Kidney capillary endothelial cell (primary cell): ENCODE measurements around the gene NDUFB5.

ENCODE experiments used
- DNase-seq: peaks from one replicate; pipeline ENCODE4 v3.0.0-alpha.2; 2018; ENCODE audit warnings: low spot score

Gene NDUFB5

DNA sequence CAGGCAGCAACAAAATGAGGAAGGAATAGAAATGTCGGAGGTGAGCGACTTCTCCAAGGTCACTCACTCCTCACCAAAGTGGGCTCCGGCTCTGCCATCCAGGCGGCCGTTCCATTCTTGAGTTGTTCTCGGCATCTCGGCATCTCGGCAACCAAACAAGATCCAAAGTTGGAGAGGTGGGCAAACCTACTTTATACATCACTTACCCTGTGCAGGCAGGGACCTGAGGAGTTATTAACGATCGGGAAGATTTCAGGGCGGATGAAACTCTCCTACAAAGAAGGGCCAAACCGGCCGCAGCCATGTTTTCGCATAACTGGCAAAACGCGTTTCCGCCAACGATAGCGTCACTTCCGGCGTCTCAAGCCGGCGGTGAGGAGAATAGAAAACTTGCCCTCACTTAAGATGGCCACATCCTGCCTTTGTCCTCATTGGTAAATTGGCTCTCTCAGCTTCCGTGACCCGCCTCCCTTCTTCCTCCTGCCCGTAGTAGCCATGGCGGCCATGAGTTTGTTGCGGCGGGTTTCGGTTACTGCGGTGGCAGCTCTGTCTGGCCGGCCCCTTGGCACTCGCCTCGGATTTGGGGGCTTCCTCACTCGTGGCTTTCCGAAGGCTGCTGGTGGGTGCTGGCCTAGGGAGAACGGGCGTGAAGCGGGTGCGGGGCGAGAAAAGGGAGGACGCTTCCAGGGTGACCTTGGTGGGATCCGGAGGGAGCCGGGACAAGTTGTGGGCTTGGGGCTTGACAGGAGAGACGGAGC, at the start of gene NDUFB5, which contains the start of gene MRPL47:
NDUFB5 (plus strand) TSS at position 474 of the 758 bp plus-strand sequence; CDS start at position 496, 22 bp downstream.
MRPL47 (minus strand) TSS at position 318 of the 758 bp plus-strand sequence; CDS start at position 304, 14 bp downstream.
- peak; percentile 93 for DNase-seq

DNA sequence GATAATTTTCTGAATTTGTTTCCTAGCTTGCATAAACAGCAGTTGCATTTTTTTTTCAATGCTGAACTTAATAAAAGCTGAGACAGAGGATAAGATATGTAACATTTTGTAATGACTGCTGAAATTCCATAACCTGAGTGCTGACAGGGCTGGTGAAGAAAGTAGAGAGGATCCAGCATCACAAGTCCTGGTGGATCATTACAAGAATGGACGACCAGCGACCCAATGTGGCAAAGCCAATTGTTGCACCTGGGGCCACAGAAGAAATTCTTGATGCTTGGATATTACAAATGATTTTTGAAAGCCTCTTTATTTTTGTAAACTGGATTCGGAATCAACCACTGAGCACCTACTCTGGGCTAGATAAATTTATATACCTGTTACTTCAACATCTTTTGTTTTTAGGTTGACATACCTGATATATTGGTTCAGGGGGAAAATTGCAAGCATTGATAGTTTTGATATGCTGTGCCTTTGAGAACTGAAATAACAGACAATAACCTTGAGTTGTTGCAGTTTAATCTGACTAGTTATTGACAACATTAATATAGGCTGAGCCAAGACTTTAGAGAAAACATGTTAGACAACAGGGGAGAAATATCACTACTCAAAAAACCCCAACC, 45.7 kb upstream of the NDUFB5 start:
- peak; percentile 81 for DNase-seq

DNA sequence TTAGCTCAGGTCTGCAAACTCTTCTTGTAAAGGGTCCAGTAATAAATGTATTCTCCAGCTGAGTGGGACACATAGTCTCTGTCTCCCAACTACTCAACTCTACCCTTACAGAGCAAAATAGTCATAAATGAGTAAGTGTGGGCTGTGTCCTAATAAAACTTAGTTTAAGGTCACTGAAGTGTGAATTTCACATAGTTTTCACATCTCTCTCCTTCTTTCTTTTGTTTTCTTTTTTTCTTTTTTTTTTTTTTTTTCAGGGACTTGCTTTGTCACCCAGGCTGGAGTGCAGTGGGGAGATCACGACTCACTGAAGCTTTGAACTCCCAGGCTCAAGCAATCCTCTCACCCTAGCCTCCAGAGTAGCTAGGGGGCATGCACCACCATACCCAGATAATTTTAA, 43.8 kb upstream of the NDUFB5 start:
- no peak for DNase-seq

DNA sequence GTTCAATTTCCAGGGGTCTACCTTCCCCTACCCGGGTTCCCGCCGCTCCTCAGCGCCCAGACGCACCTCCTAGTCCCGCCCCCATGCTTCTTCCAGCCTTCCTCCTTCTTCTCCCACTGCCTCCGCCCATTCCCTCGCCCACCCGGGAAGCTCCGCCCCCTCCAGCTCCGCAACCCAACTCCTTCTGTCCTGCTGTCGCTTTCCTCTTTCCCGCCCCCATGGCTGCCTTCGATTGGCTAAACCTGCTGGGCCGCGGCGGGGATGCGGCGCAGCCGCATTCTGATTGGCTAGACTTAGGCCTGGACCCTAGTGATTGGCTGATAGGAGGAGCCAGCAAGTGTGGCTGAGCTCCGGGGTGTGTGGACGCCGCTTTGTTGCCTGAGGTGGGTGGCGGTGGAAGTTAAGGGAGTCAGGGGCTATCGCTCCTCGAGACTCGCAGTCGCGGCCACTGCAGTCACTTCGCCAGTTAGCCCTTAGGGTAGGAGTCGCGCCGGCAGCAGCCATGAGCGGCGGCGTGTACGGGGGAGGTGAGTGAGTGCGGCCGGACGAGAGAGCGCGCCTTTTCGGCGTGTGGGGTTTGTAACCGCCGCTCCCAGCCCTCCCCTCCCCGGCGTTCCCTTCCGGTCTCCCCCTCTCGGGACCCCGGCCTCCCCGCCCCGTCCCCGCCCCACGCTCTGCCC, 41.9 kb upstream of the NDUFB5 start, which contains the start of gene ACTL6A:
ACTL6A (plus strand) TSS at position 336 of the 680 bp plus-strand sequence; CDS start at position 503, 167 bp downstream.
- DNase-seq: peak; percentile 100

DNA sequence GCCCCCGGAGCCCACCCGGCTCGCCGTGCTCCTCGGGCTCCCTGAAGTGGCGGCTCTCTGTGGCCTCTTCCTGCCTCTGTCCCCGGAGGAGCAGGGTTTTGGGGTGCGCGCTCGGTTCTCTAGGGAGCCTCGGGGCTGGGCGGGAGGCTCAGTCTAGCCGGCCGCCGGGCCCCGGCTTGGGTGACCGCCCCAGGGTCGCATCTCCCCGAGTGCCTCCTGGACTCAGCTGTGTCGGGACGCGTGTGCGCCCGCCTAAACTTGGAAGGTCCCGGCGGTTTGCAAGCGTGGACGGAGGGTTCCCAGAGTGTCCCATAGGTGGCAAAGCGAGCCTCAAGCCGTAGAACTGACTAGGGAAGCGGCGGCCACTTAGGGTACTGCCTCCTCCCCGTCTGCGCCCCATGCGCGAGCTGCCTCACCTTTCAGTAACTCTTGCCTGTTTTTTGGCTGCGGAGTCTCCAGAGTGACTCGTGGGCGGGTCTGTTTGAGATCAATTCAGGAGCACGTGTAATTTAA, 41.3 kb upstream of the NDUFB5 start:
- DNase-seq: peak; percentile 77

DNA sequence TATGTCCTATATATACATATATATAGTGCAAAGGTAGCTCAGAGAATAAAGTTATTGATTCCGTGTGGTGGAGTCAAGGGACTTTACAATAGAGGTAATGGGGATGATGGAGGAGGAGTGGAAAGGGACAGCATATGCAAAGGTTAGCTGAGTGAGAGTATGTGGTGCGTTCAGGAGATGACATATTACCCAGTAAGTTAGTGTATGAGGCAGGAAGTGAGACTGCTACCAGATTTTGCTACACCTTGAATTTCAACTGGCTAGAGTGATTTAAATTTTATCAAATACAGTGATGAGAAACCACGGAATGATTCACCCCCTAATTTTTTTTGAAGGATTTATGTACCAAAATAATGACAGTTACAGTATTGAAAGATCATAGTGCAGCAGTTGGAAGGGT, 39.1 kb upstream of the NDUFB5 start:
- DNase-seq: no peak

DNA sequence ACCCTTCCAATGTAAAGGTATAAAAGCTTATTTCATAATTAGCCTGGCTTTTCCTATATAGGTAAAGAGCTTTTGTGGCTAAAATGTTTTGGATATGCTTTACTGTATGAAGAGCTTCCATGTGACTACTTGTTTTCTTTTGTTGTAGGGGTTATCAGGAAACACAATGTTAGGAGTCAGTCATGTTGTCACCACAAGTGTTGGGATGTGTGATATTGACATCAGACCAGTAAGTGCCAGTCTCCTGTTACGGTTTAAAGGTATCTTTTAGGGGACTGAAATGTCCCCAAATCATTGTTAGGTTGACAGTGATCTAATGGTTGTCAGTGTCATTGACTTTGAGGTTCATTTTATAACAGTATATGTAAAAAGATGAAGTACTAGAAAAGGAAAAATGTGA, 23.6 kb upstream of the NDUFB5 start:
- no peak for DNase-seq

DNA sequence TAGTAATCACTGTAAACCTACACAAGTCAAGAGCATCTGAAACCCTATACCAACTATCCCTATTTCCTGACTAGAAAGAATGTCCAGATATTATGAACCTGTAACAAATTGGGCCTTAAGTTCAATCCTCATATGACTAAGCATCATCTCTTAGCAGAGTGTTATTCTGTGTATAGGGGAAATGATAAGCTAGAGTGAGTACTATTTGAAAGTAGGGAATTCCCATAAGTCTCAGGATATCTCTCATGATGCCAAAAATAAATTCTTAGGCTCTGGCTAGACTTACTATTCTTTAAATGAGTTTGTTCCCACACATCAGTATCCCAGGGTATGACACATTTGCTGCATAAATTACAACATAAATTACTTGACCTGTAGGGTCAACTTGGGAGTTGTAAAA, 15.5 kb upstream of the NDUFB5 start:
- DNase-seq: no peak

DNA sequence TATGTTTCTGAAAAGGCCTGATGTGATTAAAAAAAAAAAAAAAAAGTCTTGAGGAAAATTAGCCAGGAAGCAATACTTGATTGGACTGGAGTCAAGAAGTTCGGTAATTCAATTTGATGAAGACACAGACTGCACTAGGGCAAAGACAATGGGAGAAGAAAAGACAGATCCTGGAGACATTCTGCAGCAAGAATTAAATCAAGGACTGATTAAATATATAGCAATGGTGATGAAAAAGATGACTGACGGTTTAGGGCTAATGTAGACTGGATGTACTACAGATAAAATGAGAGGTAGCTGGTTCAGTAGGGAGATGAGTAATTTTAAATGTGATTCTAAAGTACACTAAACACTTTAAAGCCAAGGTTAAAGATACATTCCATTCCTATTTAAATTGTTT, 13.9 kb upstream of the NDUFB5 start:
- no peak for DNase-seq

DNA sequence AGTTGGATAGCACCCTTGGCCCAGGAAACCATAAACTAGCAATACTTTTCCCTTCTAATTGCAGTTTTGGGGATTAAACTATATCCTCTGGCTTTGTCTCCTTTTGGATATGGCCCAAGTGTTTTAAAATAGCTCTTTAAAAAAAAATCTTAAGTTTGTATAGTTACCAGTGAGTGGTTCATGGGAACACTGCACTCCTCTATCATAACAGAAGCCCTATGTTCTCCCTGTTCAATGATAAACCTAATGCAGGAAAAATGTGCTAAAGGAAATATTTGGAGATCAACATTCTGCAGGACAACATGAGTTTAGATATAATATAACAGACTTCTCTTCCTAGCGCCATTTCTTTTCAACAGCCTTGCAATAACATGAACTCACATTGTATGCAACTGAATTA, 13.3 kb upstream of the NDUFB5 start:
- DNase-seq: no peak

DNA sequence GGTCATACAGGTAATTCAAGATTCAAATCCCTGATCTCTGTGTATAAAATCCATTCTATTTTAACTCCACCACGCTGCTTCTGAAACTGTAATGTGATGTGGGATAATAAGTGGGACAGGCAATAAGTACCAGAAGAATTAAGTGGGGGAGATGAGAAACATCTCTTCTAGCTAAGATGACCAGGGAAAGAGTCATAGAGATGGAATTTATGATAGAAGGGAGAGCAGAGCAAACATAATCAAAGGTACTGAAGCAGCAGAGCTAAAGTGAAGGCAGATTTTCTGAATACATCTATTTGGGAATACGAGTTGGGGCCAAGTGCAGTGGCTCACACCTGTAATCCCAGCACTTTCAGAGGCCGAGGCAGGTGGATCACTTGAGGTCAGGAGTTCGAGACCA, 5.1 kb upstream of the NDUFB5 start:
- DNase-seq: no peak

DNA sequence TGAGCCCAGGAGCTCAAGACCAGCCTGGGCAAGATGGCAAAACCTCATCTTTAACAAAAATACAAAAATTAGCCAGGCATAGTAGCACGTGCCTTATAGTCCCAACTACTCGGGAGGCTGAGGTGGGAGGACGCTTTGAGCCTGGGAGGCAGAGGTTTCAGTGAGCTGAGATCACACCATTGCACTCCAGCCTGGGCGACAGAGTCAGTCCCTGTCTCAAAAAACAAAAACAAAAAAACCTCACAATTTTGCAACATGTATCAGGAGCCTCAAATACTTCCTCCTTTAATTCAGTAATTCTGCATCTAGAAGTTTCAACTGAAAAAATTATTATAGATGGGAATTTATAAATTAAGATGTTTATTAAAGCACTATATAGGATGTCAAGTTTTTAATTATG, 1.3 kb upstream of the NDUFB5 start:
- no peak for DNase-seq

DNA sequence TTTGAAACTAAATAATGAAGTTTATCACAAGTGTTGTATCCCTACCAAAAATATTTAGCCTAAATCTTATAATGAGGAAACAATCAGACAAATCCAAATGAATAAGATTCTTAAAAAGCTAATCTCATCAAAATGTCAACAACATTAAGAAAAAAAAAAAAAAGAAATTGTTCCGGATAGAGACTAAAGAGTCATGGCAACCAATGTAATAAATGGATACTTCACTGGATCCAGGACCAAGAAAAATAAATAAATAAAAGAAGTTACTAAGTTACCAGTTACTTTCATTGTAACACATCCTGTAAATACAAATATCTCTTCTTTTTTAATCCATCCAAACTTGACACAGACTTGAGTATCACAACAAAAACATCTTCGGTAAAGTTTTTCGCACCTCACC, 763 bp upstream of the NDUFB5 start:
- DNase-seq: peak; percentile 35

DNA sequence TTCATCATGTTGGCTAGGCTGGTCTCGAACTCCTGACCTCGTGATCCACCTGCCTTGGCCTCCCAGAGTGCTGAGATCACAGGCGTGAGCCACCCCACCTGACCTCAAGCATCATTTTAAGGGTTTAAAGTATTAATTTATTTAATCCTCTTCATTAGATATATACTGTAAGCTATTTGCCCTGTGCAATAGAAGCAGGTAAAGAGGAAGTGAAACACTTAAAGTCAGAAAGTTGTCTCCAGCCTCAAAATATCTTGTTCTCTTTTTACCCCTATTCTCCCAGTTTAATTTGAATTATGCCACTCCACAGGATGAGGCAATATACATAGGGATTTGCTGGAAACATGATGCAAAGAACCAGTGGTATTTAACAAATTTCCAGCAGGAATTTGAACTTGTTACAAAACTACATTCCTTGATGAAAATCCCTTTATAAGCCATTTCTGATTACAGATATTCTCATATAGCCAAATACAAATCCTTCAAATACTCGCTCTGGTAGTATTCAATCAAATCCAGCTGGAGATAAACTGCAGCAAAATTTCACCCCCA, 2.0 kb downstream of the NDUFB5 start:
- DNase-seq: no peak

DNA sequence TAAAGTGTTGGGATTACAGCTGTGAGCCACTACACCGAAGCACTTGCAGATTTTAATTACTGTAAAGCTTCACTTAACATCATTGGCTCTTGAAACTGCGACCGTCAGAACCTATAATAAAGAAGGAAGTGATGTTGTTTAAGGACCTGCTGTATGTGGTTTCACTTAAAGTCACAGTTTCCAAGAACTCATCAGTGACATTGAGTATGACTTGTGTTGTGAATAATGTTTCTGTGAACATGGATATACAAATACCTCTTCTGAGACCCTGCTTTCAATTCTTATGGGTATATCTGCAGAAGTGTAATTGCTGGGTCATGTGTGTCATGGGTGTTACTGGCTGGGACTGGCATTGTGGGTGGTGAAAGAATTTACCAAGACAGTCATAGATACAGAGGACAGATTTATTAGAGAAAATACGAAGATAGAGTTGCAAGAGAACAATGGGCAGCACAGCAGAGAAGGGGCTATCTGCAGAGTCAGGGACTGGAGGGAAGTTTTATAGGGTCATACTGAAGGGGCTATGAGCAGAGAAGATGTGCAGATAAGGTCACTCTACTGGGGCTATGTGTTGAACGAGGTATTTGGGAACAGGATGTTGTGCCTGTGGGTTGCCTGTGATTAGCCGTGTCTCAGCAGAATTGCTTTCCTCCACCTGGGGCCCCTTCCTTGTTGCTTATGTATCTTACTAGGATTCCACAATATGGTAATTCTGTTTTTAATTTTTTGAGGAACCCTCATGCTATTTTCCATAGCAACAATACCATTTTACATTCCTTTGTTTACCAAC, 4.5 kb downstream of the NDUFB5 start:
- DNase-seq: no peak

DNA sequence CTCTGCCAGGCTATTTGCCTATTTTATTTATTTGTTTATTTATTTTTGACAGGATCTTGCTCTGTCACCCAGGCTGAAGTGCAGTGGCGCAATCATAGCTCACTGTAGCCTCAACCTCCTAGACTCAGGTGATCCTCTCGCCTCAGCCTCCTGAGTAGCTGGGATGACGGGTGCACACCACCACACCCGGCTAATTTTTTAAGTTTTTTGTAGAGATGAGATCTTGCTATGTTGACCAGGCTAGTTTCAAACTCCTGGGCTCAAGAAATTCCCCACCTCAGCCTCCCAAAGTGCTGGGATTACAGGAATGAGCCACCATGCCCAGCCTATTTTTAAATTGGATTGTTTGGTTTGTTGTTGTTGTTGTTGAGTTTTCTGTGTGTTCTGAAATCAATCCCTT, 5.5 kb downstream of the NDUFB5 start:
- no peak for DNase-seq

DNA sequence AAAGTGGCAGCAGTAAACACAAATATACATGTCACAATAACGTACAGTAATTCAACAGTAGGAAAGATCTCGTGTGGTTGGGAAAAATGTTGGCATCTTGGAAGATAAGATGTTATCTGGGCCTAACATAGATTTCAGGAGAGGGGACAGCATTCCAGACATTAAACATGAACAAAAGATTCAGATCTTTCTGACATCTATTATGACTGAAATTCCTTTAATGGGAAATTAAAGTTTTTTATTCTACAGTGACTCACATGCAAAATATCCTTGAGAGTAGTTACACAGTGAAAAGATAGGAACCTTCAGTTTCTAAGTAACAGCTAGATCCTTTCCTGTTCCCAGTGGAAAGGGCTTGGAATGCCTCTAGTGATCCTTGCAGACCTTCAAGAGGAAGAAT, 9.2 kb downstream of the NDUFB5 start:
- DNase-seq: peak; percentile 25

DNA sequence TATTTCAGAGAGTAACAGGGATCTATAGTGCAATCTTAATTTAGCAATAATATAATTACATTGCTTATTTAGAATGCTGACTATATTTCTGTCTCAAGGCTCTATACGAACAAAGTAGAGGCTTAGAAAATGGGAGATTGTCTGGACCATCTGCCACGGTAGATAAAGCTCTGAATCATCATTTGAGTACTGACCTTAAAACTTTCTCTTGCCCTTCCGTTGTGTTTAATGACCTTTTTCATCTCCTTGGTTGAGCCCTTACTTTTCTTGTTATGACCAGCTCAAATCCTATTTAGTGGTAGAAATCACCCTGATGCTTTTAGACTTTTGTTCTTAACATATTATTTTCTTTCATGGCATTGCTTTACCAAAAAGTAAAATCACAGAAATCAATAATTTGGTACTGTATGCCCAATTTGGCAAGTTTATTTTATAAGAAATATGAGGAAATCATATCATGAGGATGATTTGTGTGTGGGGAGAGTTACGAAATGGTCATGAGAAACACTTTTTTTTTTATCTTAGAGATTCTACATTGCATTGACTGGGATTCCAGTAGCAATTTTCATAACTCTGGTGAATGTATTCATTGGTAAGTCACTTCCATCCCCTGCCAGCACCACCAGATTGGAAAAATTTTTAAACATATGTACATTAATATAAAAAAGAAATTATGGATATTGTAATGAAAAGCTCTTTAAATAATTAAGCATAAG, 11.0 kb downstream of the NDUFB5 start:
- DNase-seq: no peak

DNA sequence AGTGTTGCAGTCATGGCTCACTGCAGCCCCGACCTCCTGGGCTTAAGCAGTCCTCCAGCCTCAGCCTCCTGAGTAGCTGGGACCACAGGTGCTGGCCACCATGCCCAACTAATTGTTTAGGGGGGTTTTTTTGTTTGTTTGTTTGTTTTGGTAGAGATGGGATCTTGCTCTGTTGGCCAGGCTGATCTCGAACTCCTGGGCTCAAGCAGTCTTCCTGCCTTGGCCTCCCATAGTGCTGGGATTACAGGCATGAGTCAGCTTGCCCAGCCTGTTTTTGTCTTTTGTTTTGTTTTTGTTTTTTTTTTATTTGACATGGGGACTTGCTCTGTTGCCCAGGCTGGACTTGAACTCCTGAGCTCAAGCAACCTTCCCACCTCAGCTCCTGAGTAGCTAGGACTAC, 17.4 kb downstream of the NDUFB5 start:
- no peak for DNase-seq

DNA sequence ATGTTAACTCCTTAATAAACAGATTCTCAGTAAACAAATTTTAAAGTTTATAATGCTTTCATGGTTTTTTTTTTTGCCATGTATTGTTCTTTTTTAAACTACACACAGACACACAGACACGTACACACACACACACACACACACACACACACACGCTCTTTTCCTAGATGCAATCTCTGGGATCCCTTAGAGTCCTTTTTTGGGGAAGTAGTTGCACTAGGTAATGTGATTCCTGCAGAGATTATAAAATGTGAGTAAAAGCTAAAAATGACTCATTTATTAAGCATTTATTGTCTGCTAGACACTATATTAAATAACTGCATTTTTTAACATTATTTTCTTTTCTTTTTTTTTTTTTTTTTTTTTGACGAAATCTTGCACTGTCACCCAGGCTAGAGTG, 19.9 kb downstream of the NDUFB5 start:
- no peak for DNase-seq
